ENCODE results near the gene HSD3B7.

Gene HSD3B7

DNA sequence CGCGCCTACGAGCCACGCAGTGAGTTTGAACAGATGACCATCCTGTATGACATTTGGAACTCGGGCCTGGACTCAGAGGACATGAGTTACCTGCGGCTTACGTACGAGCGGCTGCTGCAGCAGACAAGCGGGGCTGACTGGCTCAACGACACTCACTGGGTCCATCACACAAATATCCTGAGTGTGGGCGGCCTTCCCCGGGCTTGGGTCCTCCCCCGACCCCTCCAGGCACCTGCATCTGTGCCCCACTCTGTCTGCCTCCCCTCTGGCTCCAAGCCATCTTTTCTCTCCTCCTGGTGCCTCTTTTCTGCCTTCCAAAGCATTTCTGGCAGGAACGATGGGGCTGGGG is 5.0 kb upstream of the HSD3B7 start:
- H3K27me3 ChIP-seq (ENCODE audit: insufficient read depth, low read length): no peaks in the 10 kb centered on the region
- TF ChIP-seq, protein P1, sequence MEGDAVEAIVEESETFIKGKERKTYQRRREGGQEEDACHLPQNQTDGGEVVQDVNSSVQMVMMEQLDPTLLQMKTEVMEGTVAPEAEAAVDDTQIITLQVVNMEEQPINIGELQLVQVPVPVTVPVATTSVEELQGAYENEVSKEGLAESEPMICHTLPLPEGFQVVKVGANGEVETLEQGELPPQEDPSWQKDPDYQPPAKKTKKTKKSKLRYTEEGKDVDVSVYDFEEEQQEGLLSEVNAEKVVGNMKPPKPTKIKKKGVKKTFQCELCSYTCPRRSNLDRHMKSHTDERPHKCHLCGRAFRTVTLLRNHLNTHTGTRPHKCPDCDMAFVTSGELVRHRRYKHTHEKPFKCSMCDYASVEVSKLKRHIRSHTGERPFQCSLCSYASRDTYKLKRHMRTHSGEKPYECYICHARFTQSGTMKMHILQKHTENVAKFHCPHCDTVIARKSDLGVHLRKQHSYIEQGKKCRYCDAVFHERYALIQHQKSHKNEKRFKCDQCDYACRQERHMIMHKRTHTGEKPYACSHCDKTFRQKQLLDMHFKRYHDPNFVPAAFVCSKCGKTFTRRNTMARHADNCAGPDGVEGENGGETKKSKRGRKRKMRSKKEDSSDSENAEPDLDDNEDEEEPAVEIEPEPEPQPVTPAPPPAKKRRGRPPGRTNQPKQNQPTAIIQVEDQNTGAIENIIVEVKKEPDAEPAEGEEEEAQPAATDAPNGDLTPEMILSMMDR (IDR thresholded peaks at IDR 0.05; ENCODE audit: low read length): no peak
- no peak overlapping the region for H3K4me2 ChIP-seq (ENCODE audit: low read length)
- no peak overlapping the region for H3K4me3 ChIP-seq (ENCODE audit: low read depth, low read length, poor library complexity, severe bottlenecking)
- H4K20me1 ChIP-seq (ENCODE audit: insufficient read depth, low read length): no peaks in the 10 kb centered on the region
- H2AFZ ChIP-seq (ENCODE audit: low read length): no peak overlapping the region
- no peak overlapping the region for H3K27ac ChIP-seq (ENCODE audit: low read depth, low read length, poor library complexity, severe bottlenecking)
- H3K9me2 ChIP-seq (ENCODE audit: low read depth, low read length): no peaks in the 10 kb centered on the region
- peaks cover 1% of the 10 kb centered on the region for H3K4me1 ChIP-seq (ENCODE audit: insufficient read depth, low read length, severe bottlenecking)
- no peaks in the 10 kb centered on the region for H3F3A ChIP-seq (ENCODE audit: insufficient read depth, low read length)
- no peaks in the 10 kb centered on the region for H3K9me3 ChIP-seq (ENCODE audit: low read length)
- H3K9ac ChIP-seq (ENCODE audit: low read length): no peak overlapping the region
- H3K79me2 ChIP-seq (ENCODE audit: insufficient read depth, low read length): no peaks in the 10 kb centered on the region
- peaks cover 83% of the 10 kb centered on the region for H3K36me3 ChIP-seq (ENCODE audit: insufficient read depth, low read length)

DNA sequence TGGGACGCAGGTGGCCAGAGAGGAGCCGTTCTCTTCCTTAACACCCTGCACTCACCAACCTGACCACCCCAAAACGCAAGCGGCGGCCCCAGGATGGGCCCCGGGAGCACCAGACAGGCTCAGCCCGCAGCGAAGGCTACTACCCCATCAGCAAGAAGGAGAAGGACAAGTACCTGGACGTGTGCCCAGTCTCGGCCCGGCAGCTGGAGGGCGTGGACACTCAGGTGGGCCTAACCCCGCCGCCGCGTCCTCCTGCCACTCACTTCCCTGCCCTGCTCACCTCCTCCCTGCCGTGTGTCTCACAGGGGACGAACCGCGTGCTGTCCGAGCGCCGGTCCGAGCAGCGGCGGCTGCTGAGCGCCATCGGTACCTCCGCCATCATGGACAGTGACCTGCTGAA is 4.6 kb upstream of the HSD3B7 start:
- Histone ChIP-seq H3K27ac (ENCODE audit: low read depth, low read length, poor library complexity, severe bottlenecking) (no peak overlapping the region), H3K36me3 (ENCODE audit: insufficient read depth, low read length) (peaks cover 80% of the 10 kb centered on the region), H3K27me3 (ENCODE audit: insufficient read depth, low read length) (no peaks in the 10 kb centered on the region), H3K4me3 (ENCODE audit: low read depth, low read length, poor library complexity, severe bottlenecking) (no peak overlapping the region), H3F3A (ENCODE audit: insufficient read depth, low read length) (no peaks in the 10 kb centered on the region), H3K79me2 (ENCODE audit: insufficient read depth, low read length) (no peaks in the 10 kb centered on the region), H3K4me1 (ENCODE audit: insufficient read depth, low read length, severe bottlenecking) (peaks cover 5% of the 10 kb centered on the region), H3K9me2 (ENCODE audit: low read depth, low read length) (no peaks in the 10 kb centered on the region), H4K20me1 (ENCODE audit: insufficient read depth, low read length) (no peaks in the 10 kb centered on the region), H3K9me3 (ENCODE audit: low read length) (no peaks in the 10 kb centered on the region), H2AFZ (ENCODE audit: low read length) (no peak overlapping the region), H3K4me2 (ENCODE audit: low read length) (no peak overlapping the region), H3K9ac (ENCODE audit: low read length) (no peak overlapping the region)
- TF ChIP-seq EZH2 (IDR thresholded peaks at IDR 0.05; ENCODE audit: borderline replicate concordance, low read length): no peak
- TF ChIP-seq, protein P1 (IDR thresholded peaks at IDR 0.05; ENCODE audit: low read length): no peak

DNA sequence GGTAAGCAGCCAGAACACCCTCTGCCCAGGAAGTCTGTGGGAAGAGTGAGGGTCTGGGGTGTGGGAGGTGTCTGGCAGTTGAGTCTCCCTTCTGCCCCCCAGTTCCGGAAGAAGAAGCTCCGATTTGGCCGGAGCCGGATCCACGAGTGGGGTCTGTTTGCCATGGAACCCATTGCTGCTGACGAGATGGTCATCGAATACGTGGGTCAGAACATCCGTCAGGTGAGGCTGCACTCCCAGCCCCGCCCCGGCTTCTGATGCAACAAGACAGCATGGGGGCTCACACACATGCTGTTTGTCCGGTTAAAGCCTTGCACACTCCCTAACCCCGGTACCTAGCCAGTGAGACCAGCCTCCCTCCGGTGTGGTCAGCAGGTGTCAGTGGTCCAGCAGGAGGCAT is 4.0 kb upstream of the HSD3B7 start:
- TF ChIP-seq, protein P1 (IDR thresholded peaks at IDR 0.05; ENCODE audit: low read length): no peak
- TF ChIP-seq EZH2 (IDR thresholded peaks at IDR 0.05; ENCODE audit: borderline replicate concordance, low read length): no peak
- Histone ChIP-seq H3K36me3 (ENCODE audit: insufficient read depth, low read length) (peaks cover 75% of the 10 kb centered on the region), H3K4me2 (ENCODE audit: low read length) (no peak overlapping the region), H2AFZ (ENCODE audit: low read length) (no peak overlapping the region), H3K4me1 (ENCODE audit: insufficient read depth, low read length, severe bottlenecking) (peaks cover 6% of the 10 kb centered on the region), H3F3A (ENCODE audit: insufficient read depth, low read length) (no peaks in the 10 kb centered on the region), H3K27me3 (ENCODE audit: insufficient read depth, low read length) (no peaks in the 10 kb centered on the region), H3K79me2 (ENCODE audit: insufficient read depth, low read length) (no peaks in the 10 kb centered on the region), H3K27ac (ENCODE audit: low read depth, low read length, poor library complexity, severe bottlenecking) (no peak overlapping the region), H3K9me2 (ENCODE audit: low read depth, low read length) (no peaks in the 10 kb centered on the region), H3K9ac (ENCODE audit: low read length) (no peak overlapping the region), H3K4me3 (ENCODE audit: low read depth, low read length, poor library complexity, severe bottlenecking) (no peak overlapping the region), H3K9me3 (ENCODE audit: low read length) (no peaks in the 10 kb centered on the region), H4K20me1 (ENCODE audit: insufficient read depth, low read length) (no peaks in the 10 kb centered on the region)
